HG03378 (cell line): ENCODE data around the gene FAM83C.

Experiments used
- ATAC-seq: cut with Tn5 transposase; IDR thresholded peaks from one replicate; pipeline ENCODE4 v1.9.1; 2021; ENCODE audit warnings: mild to moderate bottlenecking, moderate library complexity; ENCODE audit not compliant: unreplicated experiment

The FAM83C gene

DNA sequence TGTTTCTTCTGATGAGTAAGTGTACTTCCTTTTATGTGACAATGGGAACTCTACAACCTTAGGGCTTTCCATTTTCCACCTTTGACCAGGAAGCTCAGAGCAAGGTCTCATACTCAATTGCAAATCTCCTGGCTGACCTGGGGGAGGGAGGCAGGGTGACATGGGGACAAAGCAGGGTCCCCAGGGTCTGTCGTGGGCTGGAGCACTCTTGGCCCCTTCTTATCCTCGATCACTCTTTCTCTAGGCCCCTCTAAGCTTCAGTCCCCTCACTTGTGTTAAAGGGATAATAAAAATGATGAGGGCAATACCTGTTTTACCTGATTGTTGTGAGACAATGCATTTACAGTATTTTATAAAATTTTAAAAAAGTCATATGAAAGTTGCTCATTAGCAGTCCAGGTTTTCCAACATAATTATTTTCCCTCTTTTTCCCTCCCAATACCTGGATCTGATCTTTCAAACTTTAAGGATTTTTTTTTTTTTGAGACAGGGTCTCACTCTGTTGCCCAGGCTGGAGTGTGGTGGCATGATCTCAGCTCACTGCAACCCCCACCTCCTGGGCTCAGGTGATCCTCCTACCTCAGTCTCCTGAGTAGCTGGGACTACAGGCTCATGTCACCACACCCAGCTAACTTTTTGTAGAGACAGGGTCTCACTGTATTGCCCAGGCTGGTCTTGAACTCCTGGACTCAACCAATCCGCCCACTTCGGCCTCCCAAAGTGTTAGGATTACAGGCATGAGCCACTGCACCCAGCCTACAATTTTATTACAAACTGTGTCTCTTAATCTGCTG lies 8.4 kb upstream of the FAM83C start:
- ATAC-seq: no peak

GRCh38 chr20:35299780-35300179 lies 7.6 kb upstream of the FAM83C start:
- no peak for ATAC-seq

- ATAC-seq: no peak
Observed at GRCh38 chr20:35298264-35298663, 6.0 kb upstream of the FAM83C start.

DNA sequence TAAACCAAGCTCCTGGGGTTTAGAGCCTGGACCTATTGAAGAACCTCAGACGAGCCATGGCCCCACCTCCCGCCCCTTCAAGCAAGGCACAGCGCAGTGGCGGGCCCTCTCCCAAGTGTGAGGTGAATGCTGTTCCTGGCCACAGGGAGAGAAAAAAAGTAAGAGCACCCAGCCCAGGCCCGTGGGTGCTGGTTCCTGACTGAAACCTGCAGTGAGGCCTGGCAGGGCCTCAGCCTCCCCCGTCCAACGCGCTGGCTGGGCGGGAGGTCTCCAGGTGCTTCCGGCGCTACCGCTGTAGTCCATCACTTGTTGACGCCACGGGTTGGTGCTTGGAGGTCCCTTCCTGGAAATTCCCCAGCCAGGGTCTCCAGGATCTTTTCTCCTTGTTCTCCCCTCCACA lies 5.5 kb upstream of the FAM83C start:
- no peak for ATAC-seq

DNA sequence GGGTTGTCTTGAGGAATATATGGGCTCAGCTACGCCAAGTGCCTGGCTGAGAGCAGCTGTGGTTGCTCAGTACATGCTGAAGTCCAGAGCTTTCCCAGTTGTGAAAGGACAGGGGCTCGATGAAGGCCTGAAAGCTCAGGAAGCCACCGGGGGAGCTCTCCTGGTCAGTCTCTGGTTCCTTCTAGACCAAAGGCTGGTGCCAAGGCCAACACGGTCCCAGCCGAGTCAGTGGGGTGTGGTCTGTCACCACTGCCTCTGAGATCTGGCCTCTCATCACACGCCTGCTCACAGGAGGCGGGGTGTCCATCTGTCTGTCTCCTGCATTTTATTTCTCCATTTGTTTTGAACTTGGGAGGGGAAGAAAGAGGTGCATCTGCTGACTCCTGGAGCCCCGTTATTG lies 4.9 kb upstream of the FAM83C start:
- ATAC-seq: no peak

DNA sequence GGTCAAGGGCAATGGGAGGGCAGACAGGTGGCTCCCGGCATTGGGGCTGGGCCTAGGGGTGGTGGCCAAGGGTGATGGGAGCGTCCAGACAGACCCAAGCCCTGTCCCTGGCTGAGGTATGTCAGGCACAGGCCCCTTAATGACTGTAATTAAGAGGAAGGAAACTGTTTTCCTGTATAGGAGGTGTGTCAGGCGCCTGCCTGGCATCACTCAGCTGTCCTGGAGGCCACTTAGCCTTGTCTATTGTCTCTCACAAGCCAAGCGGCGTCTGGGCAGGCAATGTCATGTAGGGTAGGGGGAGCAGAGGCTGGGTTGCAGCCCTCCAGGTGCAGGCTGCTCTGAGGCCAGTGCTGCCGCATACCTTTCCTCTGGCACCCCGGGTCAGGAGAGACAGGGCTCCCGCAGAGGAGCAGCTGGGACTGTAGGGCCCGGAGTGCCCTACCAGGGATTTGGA lies 3.9 kb upstream of the FAM83C start:
- no peak for ATAC-seq

DNA sequence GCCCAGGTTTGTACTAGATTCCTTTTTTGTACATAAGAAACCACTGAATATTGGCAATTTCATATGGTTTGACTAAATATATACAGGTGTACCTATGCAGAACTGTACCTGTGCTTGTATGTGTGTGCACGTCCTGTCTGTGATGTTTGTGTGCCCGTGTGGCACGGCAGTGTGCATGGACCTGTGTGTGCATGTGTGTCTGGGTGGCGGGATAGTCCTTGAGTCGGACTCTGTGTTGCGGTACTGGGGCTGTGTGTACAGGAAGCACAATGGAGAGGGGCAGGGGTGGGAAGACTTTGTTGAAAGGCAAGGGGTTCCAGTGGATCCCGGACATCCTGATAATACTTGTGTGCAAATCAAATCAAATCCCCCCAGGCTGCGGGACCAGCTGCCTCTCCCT lies 3.4 kb upstream of the FAM83C start:
- no peak for ATAC-seq

DNA sequence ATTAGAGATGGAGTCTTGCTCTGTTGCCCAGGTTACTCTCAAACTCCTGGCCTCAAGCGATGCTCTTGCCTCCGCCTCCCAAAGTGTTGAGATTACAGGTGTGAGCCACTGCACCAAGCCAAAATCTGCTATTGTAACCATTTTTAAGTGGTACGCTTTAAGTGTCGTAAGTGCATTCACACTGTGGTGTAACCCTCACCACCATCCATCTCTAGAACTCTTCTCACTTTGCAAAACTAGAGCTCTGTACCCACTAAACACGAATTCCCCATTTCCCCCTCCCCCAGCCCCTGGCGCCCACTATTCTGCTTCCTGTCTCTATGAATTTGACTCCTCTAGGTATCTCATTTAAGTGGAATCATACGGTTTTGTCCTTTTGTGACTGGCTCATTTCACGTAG lies 2.8 kb upstream of the FAM83C start:
- ATAC-seq: no peak

GRCh38 chr20:35294293-35294685 lies 2.1 kb upstream of the FAM83C start:
- no peak for ATAC-seq

GRCh38 chr20:35293303-35294292 lies 1.4 kb upstream of the FAM83C start:
- no peak for ATAC-seq

- no peak for ATAC-seq
Observed at GRCh38 chr20:35292504-35293285, 470 bp upstream of the FAM83C start.

DNA sequence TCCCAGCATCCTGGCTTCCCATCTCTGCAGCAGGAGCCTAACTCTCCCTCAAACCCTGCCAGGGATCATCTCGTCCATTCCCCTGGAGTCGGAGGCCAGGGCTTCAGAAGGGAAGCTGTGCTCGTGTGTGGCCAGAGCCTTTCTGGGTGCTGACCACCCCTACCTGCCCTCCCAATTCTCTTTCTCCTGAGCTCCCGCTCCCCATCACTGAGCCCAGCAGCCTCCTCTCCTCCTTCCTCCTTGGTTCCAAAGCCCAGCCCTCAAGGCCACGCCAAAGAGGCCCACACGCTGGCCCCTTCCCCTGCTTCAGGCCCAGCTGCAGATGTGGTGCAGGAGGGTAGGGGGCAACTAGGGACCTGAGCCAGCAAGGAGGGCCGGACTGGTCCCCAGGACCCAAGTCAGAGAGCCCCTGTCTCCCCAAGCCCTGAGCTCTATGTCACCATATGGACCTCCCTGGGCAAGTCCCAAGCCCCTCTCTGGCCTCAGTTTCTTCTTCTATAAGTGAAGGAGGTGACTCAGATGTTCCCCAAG lies 1.3 kb downstream of the FAM83C start:
- ATAC-seq: no peak

DNA sequence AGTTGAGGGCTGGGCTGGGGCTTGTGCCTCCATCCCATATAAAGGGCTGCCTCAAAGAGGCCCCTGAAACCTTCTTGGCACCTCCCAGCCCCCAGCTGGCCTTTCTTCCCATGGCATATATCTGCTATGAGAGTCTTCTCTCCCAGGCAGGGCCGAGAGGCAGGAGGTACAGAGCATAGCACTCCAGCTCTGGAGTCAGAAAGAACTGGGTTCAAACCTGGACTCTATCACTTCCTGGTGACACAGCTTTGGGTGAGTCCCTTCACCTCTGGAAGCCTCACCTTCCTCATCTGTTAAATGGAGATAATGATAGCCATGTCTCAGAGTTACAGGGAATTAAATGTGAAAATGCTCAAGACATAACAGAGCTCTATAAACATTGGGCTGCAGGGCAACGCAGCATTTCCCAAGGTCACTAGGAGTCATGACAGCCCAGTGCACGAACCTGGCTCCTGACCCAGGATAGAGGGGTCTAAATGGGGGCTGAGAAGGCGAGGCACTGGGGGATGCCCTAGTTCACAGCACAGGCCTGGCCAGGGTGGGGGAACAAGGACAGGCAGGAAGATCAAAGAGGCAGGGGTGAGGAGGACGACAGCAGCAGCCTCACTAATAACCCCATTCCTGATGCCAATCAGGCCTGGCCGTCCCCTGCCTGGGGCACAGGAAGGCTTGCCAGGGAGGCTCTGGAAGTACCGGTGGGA lies 1.9 kb downstream of the FAM83C start:
- no peak for ATAC-seq

DNA sequence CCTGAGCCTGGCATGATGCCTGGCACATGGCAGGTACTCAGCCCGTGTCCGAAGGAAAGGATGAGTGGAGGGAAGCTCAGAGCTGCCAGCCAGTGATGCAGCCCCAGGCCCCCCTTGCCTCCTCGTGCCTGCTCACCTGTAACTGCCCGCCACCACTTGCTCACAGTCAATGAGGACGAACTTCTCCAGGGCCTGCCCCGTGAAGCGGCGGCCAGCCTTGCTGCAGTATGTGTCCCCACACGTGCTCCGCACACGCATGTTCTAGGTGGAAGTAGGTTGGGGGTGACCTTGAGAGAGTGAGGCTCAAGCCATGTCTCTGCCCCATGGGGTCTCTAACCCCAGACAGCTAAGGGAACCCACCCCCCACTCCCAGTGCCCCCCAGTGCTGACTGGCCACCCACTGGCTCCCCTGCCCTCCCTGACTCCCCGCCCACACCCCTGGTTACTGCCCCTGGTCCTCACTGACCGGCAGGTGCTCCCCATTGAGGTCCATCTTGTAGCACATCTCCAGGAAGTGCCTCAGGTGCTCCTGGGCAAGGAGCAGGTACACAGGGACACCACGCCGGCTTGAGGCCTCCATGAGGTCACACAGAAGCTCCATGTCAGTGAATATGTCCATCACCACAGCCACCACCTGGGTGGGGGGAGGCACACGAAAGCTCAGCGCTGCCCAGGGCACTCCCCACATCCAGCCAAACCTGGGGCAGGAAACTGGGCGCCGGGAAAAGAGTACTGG lies 3.7 kb downstream of the FAM83C start:
- ATAC-seq: no peak

- no peak for ATAC-seq
Observed at GRCh38 chr20:35287509-35288324, 4.5 kb downstream of the FAM83C start.

GRCh38 chr20:35286899-35287508 lies 5.2 kb downstream of the FAM83C start:
- no peak for ATAC-seq

DNA sequence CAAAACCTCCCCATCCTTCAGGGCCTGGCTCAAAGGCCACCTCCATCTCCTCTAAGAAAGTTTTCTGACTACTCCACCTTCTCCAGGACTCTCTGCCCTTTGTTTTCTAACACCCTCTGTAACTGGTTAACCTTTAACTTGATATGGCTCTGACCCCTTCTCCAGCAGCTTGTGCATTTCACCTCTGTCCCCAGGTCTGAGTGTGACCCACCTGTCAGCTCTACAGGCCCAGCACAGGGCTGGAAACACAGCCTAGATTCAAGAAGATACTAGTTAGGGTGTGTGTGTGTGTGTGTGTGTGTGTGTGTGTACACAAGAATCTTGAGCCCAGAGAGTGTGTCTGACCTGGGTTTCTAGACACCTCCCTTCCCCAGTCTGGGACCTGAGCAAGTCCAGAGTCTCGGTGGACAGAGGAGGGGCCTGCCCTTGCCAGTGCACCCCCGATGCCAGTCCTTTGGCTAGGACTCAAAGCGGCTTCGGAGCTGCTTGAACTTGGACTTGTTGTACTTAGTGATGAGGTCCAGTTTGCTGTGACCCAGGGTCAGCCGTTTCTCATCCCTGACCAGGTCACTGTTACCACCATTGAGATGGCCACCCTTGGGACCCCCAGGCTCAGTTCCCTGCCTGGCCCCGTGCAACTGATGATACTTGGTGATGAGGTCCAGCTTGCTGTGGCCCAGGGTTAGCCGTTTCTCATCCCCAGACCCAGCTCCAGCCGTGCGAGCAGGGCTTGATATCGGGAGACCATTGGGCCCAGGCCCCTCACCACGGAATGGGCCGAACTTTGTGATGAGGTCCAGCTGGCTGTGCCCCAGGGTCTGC lies 5.9 kb downstream of the FAM83C start:
- ATAC-seq: no peak

DNA sequence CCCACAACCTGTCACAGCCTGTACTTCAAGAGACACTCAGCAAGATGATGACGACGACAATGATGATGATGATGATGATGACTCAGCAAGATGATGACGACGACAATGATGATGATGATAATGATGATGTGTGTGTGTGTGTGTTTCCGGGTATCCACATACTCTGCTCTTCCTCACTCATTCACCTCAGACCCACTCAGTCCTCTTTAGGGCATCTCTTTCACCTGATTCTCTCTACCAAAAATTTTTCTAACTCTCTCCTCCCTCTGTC lies 6.5 kb downstream of the FAM83C start:
- no peak for ATAC-seq
